ENCODE measurements around the gene AGAP1. TPM values are rescaled to one million over a fixed set of nuclear protein-coding genes. Genes with fewer than 3 reads are reported as not detected.

Gene AGAP1
- total RNA-seq, 1 donor from 2014 or later, result 36.2 TPM

DNA sequence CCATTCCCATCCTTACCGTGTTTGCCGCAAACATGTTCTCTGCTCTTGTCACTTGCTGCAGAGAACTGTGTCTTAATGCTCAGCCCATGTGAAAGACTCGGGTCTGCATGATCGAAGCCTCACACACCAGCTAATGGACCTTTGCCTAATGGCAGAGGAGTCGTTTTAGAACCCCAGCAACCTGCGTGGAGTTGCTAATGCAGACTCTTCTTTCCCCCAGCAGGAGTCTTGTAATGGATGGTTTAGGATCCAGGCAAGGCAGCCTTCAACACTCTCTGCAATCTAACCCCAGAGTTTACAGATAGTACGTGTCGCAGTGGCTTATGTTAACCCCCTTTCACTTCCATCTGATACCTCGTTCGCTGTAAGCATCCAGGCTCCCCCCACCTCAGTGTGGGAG lies 316.4 kb downstream of the AGAP1 start:
- H3K9me3 ChIP-seq, result no peaks in the 10 kb centered on the region
- H3K4me3 ChIP-seq, result no peak overlapping the region
- no peaks in the 10 kb centered on the region for H3K27me3 ChIP-seq (ENCODE audit: low read depth)
- no peaks in the 10 kb centered on the region for H3K4me1 ChIP-seq
- no peak for TF ChIP-seq CTCF (IDR thresholded peaks at IDR 0.05)
- intact Hi-C loops (cut with DNase I), result no loop called here
- ATAC-seq (no peak), DNase-seq (no peak)
- H3K27ac ChIP-seq, result no peak overlapping the region
- peaks cover 85% of the 10 kb centered on the region for H3K36me3 ChIP-seq

DNA sequence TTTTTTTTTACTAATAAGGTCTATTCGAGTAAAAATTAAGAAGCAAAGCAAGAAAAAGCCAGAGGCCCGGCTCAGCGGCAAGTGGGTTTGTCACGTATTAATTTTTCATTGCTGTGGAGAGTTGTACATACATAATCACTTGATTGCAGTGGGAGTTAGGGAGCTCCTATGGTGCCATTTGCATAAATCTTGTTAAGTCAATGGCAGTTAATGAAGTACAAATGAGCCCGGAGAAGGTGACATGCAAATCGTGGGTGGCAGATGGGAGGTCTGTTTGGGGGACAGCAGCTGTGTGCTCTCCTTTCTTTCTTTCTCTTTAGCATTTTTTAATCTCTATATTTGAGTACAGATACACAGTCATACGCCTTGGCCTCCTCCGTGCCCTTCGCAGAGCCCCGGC lies 317.0 kb downstream of the AGAP1 start:
- Histone ChIP-seq H3K27me3 (ENCODE audit: low read depth) (no peaks in the 10 kb centered on the region), H3K9me3 (no peaks in the 10 kb centered on the region), H3K4me1 (no peaks in the 10 kb centered on the region), H3K27ac (no peak overlapping the region), H3K36me3 (peaks cover 82% of the 10 kb centered on the region), H3K4me3 (no peak overlapping the region)
- intact Hi-C loops (cut with DNase I), result no loop called here
- DNase-seq, result no peak
- TF ChIP-seq CTCF (IDR thresholded peaks at IDR 0.05), result no peak
- ATAC-seq, result no peak

DNA sequence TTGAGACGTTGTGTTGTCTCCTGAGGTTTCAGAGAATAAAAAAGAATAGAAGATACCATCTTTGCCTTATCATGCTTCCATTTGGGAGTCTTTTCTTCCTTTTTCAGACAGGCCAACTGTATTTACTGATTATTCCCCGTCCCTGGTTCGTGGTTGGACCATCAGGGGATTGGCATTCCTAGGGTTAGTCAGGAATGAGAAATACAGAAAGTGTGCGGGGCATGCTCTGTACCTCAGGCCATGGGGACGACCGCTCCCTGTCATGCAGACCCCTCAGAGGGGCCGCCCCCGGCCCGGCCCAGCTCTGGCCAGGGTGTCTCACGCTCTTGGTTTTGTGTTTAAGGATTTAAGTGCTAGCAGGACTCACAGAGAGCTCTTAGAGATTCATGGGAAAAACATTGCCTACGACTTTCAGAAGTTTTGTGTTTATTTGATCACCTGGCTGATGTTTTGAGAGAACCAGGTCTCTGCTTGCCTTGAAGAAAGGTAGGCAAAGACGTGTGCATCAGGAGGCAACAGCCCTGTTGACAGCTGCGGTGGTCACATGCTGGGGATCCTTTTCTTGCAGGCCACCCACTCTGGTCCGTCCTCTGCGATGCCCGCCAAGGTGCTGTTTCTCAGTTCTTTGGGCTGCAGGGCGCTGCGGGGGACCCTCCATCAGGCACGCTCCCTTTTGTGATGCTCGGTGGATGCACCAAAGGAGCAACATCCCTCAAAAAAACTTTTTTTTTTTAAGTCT lies 317.8 kb downstream of the AGAP1 start:
- H3K4me1 ChIP-seq, result no peaks in the 10 kb centered on the region
- no peaks in the 10 kb centered on the region for H3K9me3 ChIP-seq
- intact Hi-C loops (cut with DNase I), result no loop called here
- ATAC-seq, result no peak
- no peak overlapping the region for H3K4me3 ChIP-seq
- TF ChIP-seq CTCF (IDR thresholded peaks at IDR 0.05), result no peak
- H3K27me3 ChIP-seq (ENCODE audit: low read depth), result no peaks in the 10 kb centered on the region
- DNase-seq, result no peak
- H3K27ac ChIP-seq, result no peak overlapping the region
- peaks cover 74% of the 10 kb centered on the region for H3K36me3 ChIP-seq

DNA sequence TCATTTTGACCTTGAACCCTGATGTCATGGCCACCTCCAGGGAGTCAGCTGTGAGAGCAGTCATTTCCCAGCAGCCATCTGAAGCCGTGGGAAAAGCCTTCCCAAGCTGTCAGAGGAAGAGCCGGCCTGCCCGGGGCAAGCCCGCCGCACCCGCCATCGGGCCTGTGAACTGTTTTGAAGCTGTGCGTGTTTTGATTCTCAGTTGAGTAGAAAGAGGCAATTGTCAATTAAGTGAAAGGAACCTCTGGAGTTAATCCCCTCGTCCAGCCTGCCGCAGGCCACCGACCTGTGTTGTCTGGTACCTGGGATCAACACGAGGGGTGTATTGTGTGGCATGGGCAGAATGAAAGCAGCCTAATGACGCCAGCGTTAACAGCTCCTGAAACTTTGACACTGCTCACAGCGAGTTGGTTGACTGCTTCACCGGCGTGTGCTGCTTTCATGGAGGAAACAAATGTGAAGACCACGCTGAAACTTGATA lies 318.4 kb downstream of the AGAP1 start:
- no peak for TF ChIP-seq CTCF (IDR thresholded peaks at IDR 0.05)
- no peaks in the 10 kb centered on the region for H3K4me1 ChIP-seq
- no peaks in the 10 kb centered on the region for H3K9me3 ChIP-seq
- DNase-seq (no peak), ATAC-seq (no peak)
- no peak overlapping the region for H3K4me3 ChIP-seq
- peaks cover 68% of the 10 kb centered on the region for H3K36me3 ChIP-seq
- H3K27ac ChIP-seq, result no peak overlapping the region
- no peaks in the 10 kb centered on the region for H3K27me3 ChIP-seq (ENCODE audit: low read depth)
- intact Hi-C loops (cut with DNase I), result no loop called here

- H3K27me3 ChIP-seq (ENCODE audit: low read depth), result no peaks in the 10 kb centered on the region
- no peak overlapping the region for H3K27ac ChIP-seq
- no peak overlapping the region for H3K4me3 ChIP-seq
- peaks cover 56% of the 10 kb centered on the region for H3K36me3 ChIP-seq
- ATAC-seq (no peak), DNase-seq (no peak)
- intact Hi-C loops (cut with DNase I), result no loop called here
- no peaks in the 10 kb centered on the region for H3K9me3 ChIP-seq
- no peaks in the 10 kb centered on the region for H3K4me1 ChIP-seq
- TF ChIP-seq CTCF (IDR thresholded peaks at IDR 0.05), result no peak
Observed at GRCh38 chr2:235813398-235813797, 319.6 kb downstream of the AGAP1 start.

Measured in lower lobe of right lung (tissue), 2 donors.